H9 (cell line): Measurements from ENCODE around the gene CDR2L. TPM values are rescaled to one million over a fixed set of nuclear protein-coding genes. Genes with fewer than 3 reads are reported as not detected.

Experiments used
- DNase-seq: peaks from one replicate; pipeline ENCODE4 v3.0.0-alpha.2; 2017
- H2AFZ ChIP-seq: one replicate; pipeline ENCODE4 v1.6.1; 2013; ENCODE audit warnings: mild to moderate bottlenecking, low read length, control low read depth, moderate library complexity
- H2AK5ac ChIP-seq: 2 replicates; pipeline ENCODE4 v1.6.1; 2013; ENCODE audit warnings: low read length, control low read depth, mixed read lengths; ENCODE audit not compliant: insufficient read length
- H2BK120ac ChIP-seq: one replicate; pipeline ENCODE4 v1.6.1; 2013; ENCODE audit warnings: low read depth, mild to moderate bottlenecking, low read length, control low read depth, inconsistent platforms; ENCODE audit not compliant: poor library complexity, severe bottlenecking
- H2BK12ac ChIP-seq: 2 replicates; pipeline ENCODE4 v1.6.1; 2013; ENCODE audit warnings: low read length, control low read depth, mixed read lengths, low read depth; ENCODE audit not compliant: insufficient read length
- H2BK15ac ChIP-seq: 2 replicates; pipeline ENCODE4 v1.6.1; 2013; ENCODE audit warnings: low read depth, low read length, control low read depth
- H2BK20ac ChIP-seq: one replicate; pipeline ENCODE4 v1.6.1; 2013; ENCODE audit warnings: low read depth, mild to moderate bottlenecking, low read length, control low read depth, inconsistent platforms; ENCODE audit not compliant: poor library complexity, severe bottlenecking
- H2BK5ac ChIP-seq: 2 replicates; pipeline ENCODE4 v1.6.1; 2013; ENCODE audit warnings: low read length, control low read depth, mixed read lengths; ENCODE audit not compliant: insufficient read length
- H3K14ac ChIP-seq: 2 replicates; pipeline ENCODE4 v1.6.1; 2013; ENCODE audit warnings: low read length, control low read depth; ENCODE audit not compliant: insufficient read depth
- H3K18ac ChIP-seq: 2 replicates; pipeline ENCODE4 v1.6.1; 2013; ENCODE audit warnings: low read depth, mild to moderate bottlenecking, mixed read lengths, low read length, control low read depth; ENCODE audit not compliant: insufficient read length
- H3K23ac ChIP-seq: 2 replicates; pipeline ENCODE4 v1.6.1; 2013; ENCODE audit warnings: low read length, control low read depth, mixed read lengths, low read depth; ENCODE audit not compliant: insufficient read length
- H3K23me2 ChIP-seq: 2 replicates; pipeline ENCODE4 v1.6.1; 2013; ENCODE audit warnings: low read depth, mild to moderate bottlenecking, mixed read lengths, low read length, control low read depth; ENCODE audit not compliant: insufficient read length, poor library complexity, severe bottlenecking
- H3K27ac ChIP-seq: 2 replicates; pipeline ENCODE4 v1.5.1; 2013; ENCODE audit warnings: low read length, control low read depth, mixed read lengths, low read depth; ENCODE audit not compliant: insufficient read length
- H3K27me3 ChIP-seq: 2 replicates; pipeline ENCODE4 v1.6.1; 2013; ENCODE audit warnings: low read length, control low read depth, inconsistent platforms; ENCODE audit not compliant: insufficient read depth
- H3K4ac ChIP-seq: 2 replicates; pipeline ENCODE4 v1.6.1; 2013; ENCODE audit warnings: low read depth, mild to moderate bottlenecking, control low read depth, inconsistent platforms, low read length, moderate library complexity
- H3K4me1 ChIP-seq: 2 replicates; pipeline ENCODE4 v1.6.1; 2013; ENCODE audit warnings: low read length, control low read depth, inconsistent platforms; ENCODE audit not compliant: insufficient read depth
- H3K4me2 ChIP-seq: 2 replicates; pipeline ENCODE4 v1.6.1; 2013; ENCODE audit warnings: low read length, control low read depth, mixed read lengths; ENCODE audit not compliant: insufficient read length, insufficient read depth
- H3K56ac ChIP-seq: 2 replicates; pipeline ENCODE4 v1.6.1; 2013; ENCODE audit warnings: low read depth, mild to moderate bottlenecking, mixed read lengths, low read length, control low read depth; ENCODE audit not compliant: insufficient read length
- H3K79me1 ChIP-seq: 2 replicates; pipeline ENCODE4 v1.6.1; 2013; ENCODE audit warnings: low read depth, mild to moderate bottlenecking, moderate library complexity, low read length, control low read depth, inconsistent platforms; ENCODE audit not compliant: insufficient read depth, poor library complexity, severe bottlenecking
- H3K79me2 ChIP-seq: 2 replicates; pipeline ENCODE4 v1.6.1; 2013; ENCODE audit warnings: low read length, control low read depth, inconsistent platforms; ENCODE audit not compliant: insufficient read depth
- H3K9ac ChIP-seq: 2 replicates; pipeline ENCODE4 v1.6.1; 2013; ENCODE audit warnings: low read length, control low read depth, mixed read lengths; ENCODE audit not compliant: insufficient read length; ENCODE audit errors: extremely low read depth
- H3K9me3 ChIP-seq: one replicate; pipeline ENCODE4 v1.6.1; 2013; ENCODE audit warnings: low read depth, low read length, inconsistent platforms; ENCODE audit not compliant: control insufficient read depth
- H3T11ph ChIP-seq: one replicate; pipeline ENCODE4 v1.6.1; 2013; ENCODE audit warnings: mild to moderate bottlenecking, low read length, control low read depth, inconsistent platforms
- H4K20me1 ChIP-seq: one replicate; pipeline ENCODE4 v1.6.1; 2013; ENCODE audit not compliant: control insufficient read depth, insufficient read length, insufficient read depth
- H4K5ac ChIP-seq: 2 replicates; pipeline ENCODE4 v1.6.1; 2013; ENCODE audit warnings: low read depth, mild to moderate bottlenecking, mixed read lengths, low read length, control low read depth; ENCODE audit not compliant: insufficient read length
- H4K8ac ChIP-seq: replicated peaks from 2 replicates; pipeline ENCODE4 v1.6.1; 2013; ENCODE audit warnings: low read length, control low read depth, mixed read lengths, low read depth; ENCODE audit not compliant: insufficient read length
- H4K91ac ChIP-seq: 2 replicates; pipeline ENCODE4 v1.6.1; 2013; ENCODE audit warnings: low read depth, mild to moderate bottlenecking, moderate library complexity, mixed read lengths, low read length, control low read depth; ENCODE audit not compliant: insufficient read length
- H3K27ac Mint-ChIP-seq, 3 experiments: 2 replicates in 2 of 3; 3 replicates in 1 of 3; pipeline ENCODE4 v1.8.0; 2020 to 2021; ENCODE audit warnings: mixed read lengths in 3 of 3, mild to moderate bottlenecking in 1 of 3, moderate library complexity in 1 of 3
- H3K27me3 Mint-ChIP-seq: 2 replicates; pipeline ENCODE4 v1.8.0; 2021; ENCODE audit warnings: low read depth, mild to moderate bottlenecking, moderate library complexity, mixed read lengths
- H3K36me3 Mint-ChIP-seq, 3 experiments: 2 replicates in 2 of 3; 3 replicates in 1 of 3; pipeline ENCODE4 v1.8.0; 2020 to 2021; ENCODE audit warnings: low read depth in 3 of 3, mixed read lengths in 3 of 3; ENCODE audit not compliant: insufficient read depth in 1 of 3
- H3K4me1 Mint-ChIP-seq, 2 experiments: 2 replicates each; pipeline ENCODE4 v1.8.0; 2020; ENCODE audit warnings: mixed read lengths in 2 of 2
- H3K4me3 Mint-ChIP-seq, 2 experiments: 2 replicates in 1 of 2; 3 replicates in 1 of 2; pipeline ENCODE4 v1.8.0; 2020 to 2021; ENCODE audit warnings: mild to moderate bottlenecking in 2 of 2, mixed read lengths in 2 of 2, moderate library complexity in 1 of 2
- H3K9me3 Mint-ChIP-seq, 2 experiments: 2 replicates in 1 of 2; 3 replicates in 1 of 2; pipeline ENCODE4 v1.8.0; 2020; ENCODE audit warnings: mild to moderate bottlenecking in 2 of 2, mixed read lengths in 2 of 2, moderate library complexity in 1 of 2
- CTCF ChIP-seq: fragments of 200-600 bp; sonication (generic); conservative IDR thresholded peaks from 3 replicates; pipeline ENCODE4 v1.8.0; 2021; ENCODE audit warnings: antibody characterized with exemption, mild to moderate bottlenecking
- WGBS: extraction: QIAGEN DNeasy Blood & Tissue Kit; methylation state at CpG from one replicate; pipeline ENCODE4 v1.1.7; 2013; ENCODE audit warnings: missing lambda C conversion rate, low lambda C conversion rate, mixed read lengths; ENCODE audit not compliant: insufficient read length; ENCODE audit errors: extremely low coverage; 5-methylcytosine and 5-hydroxymethylcytosine counted together
- total RNA-seq: library from RNA; stranded (reverse); gene quantifications from 2 replicates; pipeline ENCODE4 v1.2.1, GENCODE V29; 2021

Gene CDR2L
- total RNA-seq, 1 experiment from 2014 or later, result 23.3 TPM

- Mint-ChIP-seq H3K27me3 (peaks cover 19% of the 10 kb centered on the region), H3K4me3 (no peak overlapping the region), H3K4me1 (peaks cover 11 to 19% of the 10 kb centered on the region in 2 experiments), H3K9me3 (no peaks in the 10 kb centered on the region), H3K36me3 (no peaks in the 10 kb centered on the region), H3K27ac (no peak overlapping the region)
- Histone ChIP-seq H2BK20ac (no peak overlapping the region), H3K4me1 (no peaks in the 10 kb centered on the region), H3T11ph (no peak overlapping the region), H3K23me2 (peaks cover 2% of the 10 kb centered on the region), H3K4me2 (no peak overlapping the region), H4K91ac (no peak overlapping the region), H2BK15ac (no peak overlapping the region), H2AFZ (no peak overlapping the region), H3K18ac (no peak overlapping the region), H4K20me1 (no peaks in the 10 kb centered on the region), H2BK12ac (no peak overlapping the region), H2BK120ac (no peak overlapping the region), H3K27me3 (no peaks in the 10 kb centered on the region), H2BK5ac (no peak overlapping the region), H3K23ac (no peak overlapping the region), H3K9me3 (no peaks in the 10 kb centered on the region), H3K56ac (no peak overlapping the region), H2AK5ac (no peak overlapping the region), H3K27ac (no peak overlapping the region), H3K14ac (peak overlapping the region; percentile 42; the same call in 1 of the 2 replicates), H4K8ac (no peak overlapping the region), H3K4ac (no peak overlapping the region), H3K79me1 (no peaks in the 10 kb centered on the region), H4K5ac (no peak overlapping the region), H3K79me2 (no peaks in the 10 kb centered on the region), H3K9ac (no peak overlapping the region)
- peak; percentile 89 for DNase-seq
- no CpG with 5 or more reads among the region's 32 CpGs for WGBS
- no peak for TF ChIP-seq CTCF
These were observed 35.6 kb upstream of the CDR2L start for GRCh38 chr17:74951680-74952421.
